Endothelial cell of umbilical vein (primary cell): ENCODE measurements around the gene GDF2. TPM values are rescaled to one million over a fixed set of nuclear protein-coding genes. Genes with fewer than 3 reads are reported as not detected.

Experiments used
- Bru-seq: library from RNA; stranded (reverse); fragments of 400-500 nt; gene quantifications from one replicate; lab custom pipeline; 2021; lab: Mats Ljungman, UMichigan
- BruChase-seq, 2 experiments: library from RNA; stranded (reverse); fragments of 400-500 nt; gene quantifications; one replicate each; lab custom pipeline; 2021; lab: Mats Ljungman, UMichigan
- BruUV-seq: library from RNA; stranded (reverse); fragments of 400-500 nt; replicated peaks from 2 replicates; lab custom pipeline; 2021; lab: Mats Ljungman, UMichigan
- CTCF ChIA-PET: fragments of 300-600, 350-600 bp; sonication (Branson Sonifier 250); formaldehyde crosslinking; loops from one replicate; lab custom pipeline; 2021; ENCODE audit warnings: antibody characterized with exemption, inconsistent platforms; lab: Charles Lee
- POLR2A ChIA-PET: fragments of 300-600, 350-600 bp; sonication (Branson Sonifier 250); formaldehyde crosslinking; loops from one replicate; lab custom pipeline; 2021; ENCODE audit warnings: antibody characterized with exemption, inconsistent platforms; lab: Charles Lee
- DNase-seq: peaks from one replicate; pipeline ENCODE4 v3.0.0-alpha.2; 2011; ENCODE audit warnings: low read depth, low spot score
- FAIRE-seq: peaks from 2 replicates; lab custom pipeline; 2011; peaks lifted over from hg19 to GRCh38; lab: Jason Lieb, UNC
- H2AFZ ChIP-seq: 2 replicates; pipeline ENCODE4 v1.6.0; 2012; ENCODE audit warnings: low read depth, low read length, control low read depth, inconsistent platforms
- H3K27ac ChIP-seq: 2 replicates; pipeline ENCODE4 v1.5.1; 2011; ENCODE audit warnings: low read depth, mild to moderate bottlenecking, control low read depth, low read length, moderate library complexity; ENCODE audit not compliant: insufficient read depth
- H3K27me3 ChIP-seq, 2 experiments: 2 replicates each; pipeline versions ENCODE4 v1.6.0 to v1.6.1; 2011; ENCODE audit warnings: low read length in 2 of 2, mixed read lengths in 1 of 2; ENCODE audit not compliant: control insufficient read depth in 2 of 2, insufficient read depth in 2 of 2
- H3K36me3 ChIP-seq, 2 experiments: 2 replicates in 1 of 2; 3 replicates in 1 of 2; pipeline ENCODE4 v1.5.1; 2011; ENCODE audit warnings: low read length in 2 of 2, mild to moderate bottlenecking in 1 of 2, moderate library complexity in 1 of 2; ENCODE audit not compliant: control insufficient read depth in 2 of 2, insufficient read depth in 2 of 2; ENCODE audit errors: extremely low read depth in 1 of 2
- H3K4me1 ChIP-seq: 3 replicates; pipeline ENCODE4 v1.5.1; 2011; ENCODE audit warnings: mild to moderate bottlenecking, low read length; ENCODE audit not compliant: control insufficient read depth, insufficient read depth; ENCODE audit errors: extremely low read depth
- H3K4me2 ChIP-seq: 2 replicates; pipeline ENCODE4 v1.6.1; 2011; ENCODE audit warnings: low read length, control low read depth, mixed read lengths; ENCODE audit not compliant: insufficient read depth
- H3K4me3 ChIP-seq, 3 experiments: fragments of 200-600 bp in 1 of 3; sonication (generic), shearing (Covaris generic) in 1 of 3; replicated peaks in 1 of 3; 2 replicates each; pipeline ENCODE4 v1.5.1; 2011 to 2016; ENCODE audit warnings: control low read depth in 3 of 3, low read length in 3 of 3, mild to moderate bottlenecking in 2 of 3, inconsistent platforms in 1 of 3, low read depth in 1 of 3, moderate library complexity in 1 of 3; ENCODE audit not compliant: insufficient read depth in 1 of 3
- H3K79me2 ChIP-seq: 2 replicates; pipeline ENCODE4 v1.6.0; 2012; ENCODE audit warnings: low read length, inconsistent platforms; ENCODE audit not compliant: control insufficient read depth, insufficient read depth
- H3K9ac ChIP-seq: replicated peaks from 2 replicates; pipeline ENCODE3; 2011; ENCODE audit warnings: low read length, control low read depth; ENCODE audit not compliant: insufficient read depth; ENCODE audit errors: extremely low read depth
- H3K9me1 ChIP-seq: replicated peaks from 3 replicates; pipeline ENCODE4 v1.6.0; 2011; ENCODE audit warnings: mild to moderate bottlenecking, low read length; ENCODE audit not compliant: control insufficient read depth, insufficient read depth; ENCODE audit errors: extremely low read depth
- H3K9me3 ChIP-seq: replicated peaks from 2 replicates; pipeline ENCODE4 v1.5.1; 2012; ENCODE audit warnings: low read length, inconsistent platforms; ENCODE audit not compliant: control insufficient read depth, insufficient read depth
- H4K20me1 ChIP-seq: replicated peaks from 2 replicates; pipeline ENCODE3; 2011; ENCODE audit warnings: mild to moderate bottlenecking, low read length; ENCODE audit not compliant: control insufficient read depth, insufficient read depth; ENCODE audit errors: extremely low read depth
- CTCF ChIP-seq, 2 donors: IDR thresholded peaks; 1 replicate in 1 of 2; 2 replicates in 1 of 2; pipeline ENCODE4 v1.5.1; 2011; ENCODE audit warnings: low read length in 2 of 2, mild to moderate bottlenecking in 2 of 2, moderate library complexity in 2 of 2, control low read depth in 1 of 2, inconsistent platforms in 1 of 2, low read depth in 1 of 2; ENCODE audit not compliant: insufficient read depth in 1 of 2; ENCODE audit errors: extremely low read depth in 1 of 2
- EZH2 ChIP-seq: IDR thresholded peaks from 2 replicates; pipeline ENCODE4 v1.6.1; 2012; ENCODE audit warnings: borderline replicate concordance, low read depth, mild to moderate bottlenecking, moderate library complexity, low read length, inconsistent platforms; ENCODE audit not compliant: severe bottlenecking
- FOS ChIP-seq: IDR thresholded peaks from 2 replicates; pipeline ENCODE4 v1.6.1; 2011; ENCODE audit warnings: mild to moderate bottlenecking, low read length, moderate library complexity, borderline replicate concordance; ENCODE audit not compliant: insufficient read depth
- GATA2 ChIP-seq: IDR thresholded peaks from 2 replicates; pipeline ENCODE4 v1.7.0; 2011; ENCODE audit warnings: low read depth, mild to moderate bottlenecking, moderate library complexity, mixed read lengths, low read length; ENCODE audit not compliant: insufficient read length, insufficient read depth
- JUN ChIP-seq: IDR thresholded peaks from 2 replicates; pipeline ENCODE4 v1.6.1; 2011; ENCODE audit warnings: borderline replicate concordance, low read depth; ENCODE audit not compliant: insufficient read length, insufficient read depth
- MAX ChIP-seq: IDR thresholded peaks from 2 replicates; pipeline ENCODE4 v1.6.1; 2011; ENCODE audit not compliant: insufficient read depth, insufficient read length
- MYC ChIP-seq: IDR thresholded peaks from one replicate; pipeline ENCODE4 v1.6.1; 2011; ENCODE audit warnings: mild to moderate bottlenecking, low read depth, low read length
- POLR2A ChIP-seq: IDR thresholded peaks from 2 replicates; pipeline ENCODE4 v1.6.1; 2012; ENCODE audit warnings: low read depth, mild to moderate bottlenecking, control low read depth, low read length
- POLR2AphosphoS5 ChIP-seq: IDR thresholded peaks from 2 replicates; pipeline ENCODE4 v1.6.1; 2012; ENCODE audit warnings: low read depth, mild to moderate bottlenecking, control low read depth, low read length, moderate library complexity; ENCODE audit not compliant: insufficient read depth
- dilution Hi-C: fragments of 300-500 bp; cut with MboI; formaldehyde crosslinking; loops from one replicate; pipeline ENCODE4 v1.15.0; 2019; ENCODE audit warnings: low sequenced_read_pairs; ENCODE audit not compliant: extremely low pct_ligation_motif_present
- intact Hi-C: fragments of 100-400 bp; cut with micrococcal nuclease; formaldehyde crosslinking; loops from one replicate; pipeline ENCODE4 v1.10.0; 2022
- long read RNA-seq: library from polyadenylated mRNA; stranded (forward); transcript quantifications from one replicate; pipeline ENCODE4 v2.0.0, GENCODE V29; 2021
- polyA minus RNA-seq, 3 experiments: library from RNA; depleted of rRNA, polyadenylated mRNA; stranded (reverse); fragments of >200 nt; gene quantifications; 1 replicate in 1 of 3; 2 replicates in 2 of 3; pipeline ENCODE4 v1.2.3, GENCODE V29; 2011
- polyA plus RNA-seq, 4 experiments: library from polyadenylated mRNA; depleted of rRNA in 3 of 4; stranded (reverse) in 3 of 4; unstranded in 1 of 4; fragments of >200 nt; gene quantifications; 2 replicates each; pipeline versions ENCODE4 v1.2.1 to v1.2.3, GENCODE V29; 2011 to 2012; ENCODE audit warnings: missing spikeins in 1 of 4
- total RNA-seq: library from RNA; stranded (reverse); gene quantifications from 2 replicates; pipeline ENCODE4 v1.2.3, GENCODE V29; 2021

Gene GDF2
- total RNA-seq (not detected in 2 replicates), polyA plus RNA-seq (not detected in 2 replicates), polyA minus RNA-seq (not detected in 2 replicates), Bru-seq, nascent RNA (not detected), BruChase-seq, experiment 1, labeled RNA remaining after a 6-hour chase (not detected), BruChase-seq, experiment 2, labeled RNA remaining after a 2-hour chase (not detected)
- polyA plus RNA-seq (2011; cell fraction: cytosol; rRNA removed) = not detected in 2 replicates
- not detected in 2 replicates for polyA plus RNA-seq (2011; cell fraction: nucleus; rRNA removed)
- not detected in 2 replicates for polyA plus RNA-seq (2012)
- polyA minus RNA-seq (2011; cell fraction: cytosol; rRNA and poly(A)+ RNA removed) = not detected
- polyA minus RNA-seq (2011; cell fraction: nucleus; rRNA and poly(A)+ RNA removed) = not detected in 2 replicates
- long read RNA-seq = 0 reads

- Histone ChIP-seq H3K9ac (no peak within 1 kb of the TSS), H3K4me1 (no peaks in the 10 kb centered on the region), H2AFZ (no peak within 1 kb of the TSS), H3K9me3 (no peaks in the 10 kb centered on the region), H3K36me3 (no peaks in the 10 kb centered on the region), H3K27ac (no peak within 1 kb of the TSS), H3K4me3 (no peak within 1 kb of the TSS), H4K20me1 (no peaks in the 10 kb centered on the region), H3K79me2 (no peaks in the 10 kb centered on the region), H3K27me3 (peaks cover 2 to 3% of the 10 kb centered on the region in 2 experiments), H3K9me1 (no peaks in the 10 kb centered on the region), H3K4me2 (no peak within 1 kb of the TSS)
- DNase-seq (no peak), FAIRE-seq (no peak)
- CTCF ChIA-PET = interaction anchor here (0.8 to 2.9 kb wide), 6 partner anchors 9 to 328 kb away, joined by 3 to 15 read pairs (median 4); no protein-coding TSS in a partner anchor
- dilution Hi-C loops (no loop called here), intact Hi-C loops (no loop called here)
- TF ChIP-seq MAX (no peak), EZH2 (no peak), POLR2A (no peak), CTCF (IDR thresholded peaks at IDR 0.05; ENCODE audit: extremely low read depth in 1 of 2, insufficient read depth in 1 of 2, low read depth in 1 of 2, low read length in 2 of 2) (no peak), GATA2 (no peak), MYC (no peak), FOS (no peak), JUN (no peak), POLR2AphosphoS5 (no peak)
- BruUV-seq = no TSS peak
- POLR2A ChIA-PET = no interaction called here
Measured at GRCh38 chr10:47322300-47323061, at the start of gene GDF2. Gene GDF2 (plus strand): TSS chr10:47322454. CDS start chr10:47322669, 215 bp downstream.
